OCI-LY3 (cell line): ENCODE data around the gene TRMU.

Experiments
- CTCF ChIP-seq: fragments of 200-600, 300-600 bp; sonication (generic); IDR thresholded peaks from 2 replicates; pipeline ENCODE4 v1.5.1; 2014; ENCODE audit warnings: antibody characterized with exemption, low read length, low read depth
- EZH2phosphoT487 ChIP-seq: fragments of 200-600 bp; shearing (Covaris generic); IDR thresholded peaks from 2 replicates; pipeline ENCODE4 v1.6.1; 2018; ENCODE audit warnings: antibody characterized with exemption, mixed run types, low read depth

- no peak for TF ChIP-seq CTCF
- TF ChIP-seq EZH2phosphoT487: no peak
Observed at GRCh38 chr22:46389081-46389480, 53.6 kb downstream of the TRMU start.
